HFFc6 (cell line): ENCODE measurements around the gene FYN. TPM values are rescaled to one million over a fixed set of nuclear protein-coding genes. Genes with fewer than 3 reads are reported as not detected.

Experiments
- DNase-seq: peaks from one replicate; pipeline ENCODE4 v3.0.0-alpha.2; 2018
- H3K27ac Mint-ChIP-seq: 2 replicates; pipeline ENCODE4 v1.8.0; 2020; ENCODE audit warnings: mild to moderate bottlenecking, mixed read lengths
- H3K27me3 Mint-ChIP-seq: 2 replicates; pipeline ENCODE4 v1.8.0; 2021; ENCODE audit warnings: mild to moderate bottlenecking, moderate library complexity, mixed read lengths; ENCODE audit not compliant: insufficient read depth
- H3K36me3 Mint-ChIP-seq: 2 replicates; pipeline ENCODE4 v1.8.0; 2021; ENCODE audit warnings: low read depth, mixed read lengths
- H3K4me1 Mint-ChIP-seq: 2 replicates; pipeline ENCODE4 v1.8.0; 2020; ENCODE audit warnings: low read depth, mixed read lengths
- H3K4me3 Mint-ChIP-seq: 2 replicates; pipeline ENCODE4 v1.8.0; 2020; ENCODE audit warnings: mild to moderate bottlenecking, moderate library complexity, mixed read lengths
- H3K9me3 Mint-ChIP-seq: 2 replicates; pipeline ENCODE4 v1.8.0; 2020; ENCODE audit warnings: mild to moderate bottlenecking, mixed read lengths
- total RNA-seq, 6 experiments: library from RNA; stranded (reverse); fragmentation: NEBNext Ultra II Directional; extraction: Animal tissue kit (Norgen Biotek cat#: 25700); gene quantifications; 2 replicates in 1 of 6; 3 replicates in 5 of 6; pipeline ENCODE4 v1.2.3, GENCODE V29; 2021
- TF ChIP-seq, protein P1 (sequence below): fragments of 200-600 bp; sonication (generic); IDR thresholded peaks from 2 replicates; pipeline ENCODE4 v1.5.0; 2021; ENCODE audit warnings: antibody characterized with exemption, mild to moderate bottlenecking

FYN gene
- total RNA-seq, 6 experiments from 2014 or later = 41.5 to 59.9 (median 49.7) TPM

DNA sequence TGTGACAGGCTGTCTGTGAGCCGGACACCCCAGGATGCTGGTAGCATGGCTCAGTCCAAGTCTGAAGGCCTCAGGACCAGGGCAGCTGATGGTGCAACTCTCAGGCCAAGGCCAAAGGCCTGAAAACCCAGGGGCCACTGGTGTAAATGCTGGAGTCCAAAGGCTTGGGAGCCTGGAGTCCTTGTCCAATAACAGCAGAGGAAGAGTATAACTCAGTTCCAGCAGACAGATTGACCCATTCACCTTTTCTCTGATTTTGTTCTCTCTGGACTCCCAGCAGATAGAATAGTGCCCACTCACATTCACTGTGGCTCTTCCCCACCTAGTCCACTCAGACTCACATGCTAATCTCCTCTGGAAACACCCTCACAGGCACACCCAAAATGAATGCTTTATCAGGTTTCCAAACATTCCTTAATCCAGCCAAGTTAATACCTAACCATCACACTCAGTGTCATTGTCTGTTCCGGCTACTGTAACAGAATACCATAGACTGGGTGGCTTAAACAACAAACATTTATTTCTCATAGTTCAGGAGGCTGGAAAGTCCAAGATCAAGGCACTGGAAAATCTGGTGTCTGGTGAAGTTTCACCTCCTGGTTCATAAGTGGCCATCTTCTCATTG, 262.6 kb downstream of the FYN start:
- Mint-ChIP-seq H3K27ac (no peak overlapping the region), H3K9me3 (peaks cover 8% of the 10 kb centered on the region; the same call in 1 of the 2 replicates), H3K4me3 (no peak overlapping the region), H3K27me3 (peaks cover 12% of the 10 kb centered on the region), H3K4me1 (peaks cover 24% of the 10 kb centered on the region), H3K36me3 (peaks cover 5% of the 10 kb centered on the region; the same call in 1 of the 2 replicates)
- no peak for DNase-seq
- TF ChIP-seq, protein P1, sequence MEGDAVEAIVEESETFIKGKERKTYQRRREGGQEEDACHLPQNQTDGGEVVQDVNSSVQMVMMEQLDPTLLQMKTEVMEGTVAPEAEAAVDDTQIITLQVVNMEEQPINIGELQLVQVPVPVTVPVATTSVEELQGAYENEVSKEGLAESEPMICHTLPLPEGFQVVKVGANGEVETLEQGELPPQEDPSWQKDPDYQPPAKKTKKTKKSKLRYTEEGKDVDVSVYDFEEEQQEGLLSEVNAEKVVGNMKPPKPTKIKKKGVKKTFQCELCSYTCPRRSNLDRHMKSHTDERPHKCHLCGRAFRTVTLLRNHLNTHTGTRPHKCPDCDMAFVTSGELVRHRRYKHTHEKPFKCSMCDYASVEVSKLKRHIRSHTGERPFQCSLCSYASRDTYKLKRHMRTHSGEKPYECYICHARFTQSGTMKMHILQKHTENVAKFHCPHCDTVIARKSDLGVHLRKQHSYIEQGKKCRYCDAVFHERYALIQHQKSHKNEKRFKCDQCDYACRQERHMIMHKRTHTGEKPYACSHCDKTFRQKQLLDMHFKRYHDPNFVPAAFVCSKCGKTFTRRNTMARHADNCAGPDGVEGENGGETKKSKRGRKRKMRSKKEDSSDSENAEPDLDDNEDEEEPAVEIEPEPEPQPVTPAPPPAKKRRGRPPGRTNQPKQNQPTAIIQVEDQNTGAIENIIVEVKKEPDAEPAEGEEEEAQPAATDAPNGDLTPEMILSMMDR = no peak

Other genes with a start within 250 kb of the FYN start
- not detected for gene CCN6, start 180.7 kb upstream of the FYN start, total RNA-seq
- gene TUBE1, start 214.0 kb upstream of the FYN start, total RNA-seq = 10 to 100 TPM in 5 of 6 experiments, 1 to 10 TPM in 1; 9.8 to 15.5 (median 11.2) TPM
- 10 to 100 TPM; 30.2 to 36.2 (median 33.7) TPM for gene FAM229B, start 214.1 kb upstream of the FYN start, total RNA-seq